Mesenchymal stem cell (in vitro differentiated cells and primary cell): ENCODE data around the gene ARHGAP18.

Experiments used
- DNase-seq: peaks from one replicate; pipeline ENCODE4 v3.0.0-alpha.2; 2013
- H2AFZ ChIP-seq: one replicate; pipeline ENCODE4 v1.6.1; 2013; ENCODE audit warnings: low read depth, mild to moderate bottlenecking, control low read depth, inconsistent platforms, low read length, moderate library complexity
- H2AK5ac ChIP-seq: 2 replicates; pipeline ENCODE4 v1.6.1; 2013; ENCODE audit warnings: low read length, moderate library complexity, mild to moderate bottlenecking, inconsistent platforms; ENCODE audit not compliant: severe bottlenecking
- H2BK120ac ChIP-seq: one replicate; pipeline ENCODE4 v1.6.1; 2013; ENCODE audit warnings: low read depth, mild to moderate bottlenecking, inconsistent platforms, low read length, moderate library complexity
- H2BK12ac ChIP-seq, 2 experiments: one replicate each; pipeline ENCODE4 v1.6.1; 2013; ENCODE audit warnings: inconsistent platforms in 2 of 2, low read length in 2 of 2, mild to moderate bottlenecking in 2 of 2, moderate library complexity in 2 of 2, control low read depth in 1 of 2
- H2BK15ac ChIP-seq: one replicate; pipeline ENCODE4 v1.6.1; 2013; ENCODE audit warnings: mild to moderate bottlenecking, low read depth, inconsistent platforms; ENCODE audit not compliant: poor library complexity, severe bottlenecking
- H2BK5ac ChIP-seq: 2 replicates; pipeline ENCODE4 v1.6.1; 2013; ENCODE audit warnings: low read depth, mild to moderate bottlenecking, low read length, control low read depth, inconsistent platforms; ENCODE audit not compliant: poor library complexity, severe bottlenecking
- H3K14ac ChIP-seq, 2 experiments: one replicate each; pipeline ENCODE4 v1.6.1; 2013; ENCODE audit warnings: inconsistent platforms in 2 of 2, low read length in 2 of 2, control low read depth in 1 of 2, mild to moderate bottlenecking in 1 of 2, moderate library complexity in 1 of 2
- H3K18ac ChIP-seq, 2 experiments: one replicate each; pipeline ENCODE4 v1.6.1; 2013; ENCODE audit warnings: inconsistent platforms in 2 of 2, low read length in 2 of 2, control low read depth in 1 of 2, low read depth in 1 of 2, mild to moderate bottlenecking in 1 of 2
- H3K23ac ChIP-seq, 2 experiments: one replicate each; pipeline ENCODE4 v1.6.1; 2013; ENCODE audit warnings: inconsistent platforms in 2 of 2, low read length in 2 of 2, mild to moderate bottlenecking in 2 of 2, moderate library complexity in 2 of 2, control low read depth in 1 of 2
- H3K27ac ChIP-seq: 2 replicates; pipeline ENCODE4 v1.5.1; 2013; ENCODE audit warnings: mild to moderate bottlenecking, moderate library complexity, low read length, control low read depth, inconsistent platforms; ENCODE audit not compliant: poor library complexity, severe bottlenecking
- H3K27me3 ChIP-seq, 2 experiments: 2 replicates each; pipeline versions ENCODE4 v1.6.1 to v1.7.0; 2013; ENCODE audit warnings: low read length in 2 of 2, mild to moderate bottlenecking in 2 of 2, moderate library complexity in 2 of 2, control low read depth in 1 of 2, inconsistent platforms in 1 of 2; ENCODE audit not compliant: control insufficient read depth in 1 of 2, insufficient read depth in 1 of 2
- H3K36me3 ChIP-seq, 2 experiments: 2 replicates each; pipeline versions ENCODE4 v1.6.1 to v1.7.0; 2013; ENCODE audit warnings: low read length in 2 of 2, control low read depth in 1 of 2, inconsistent platforms in 1 of 2, low read depth in 1 of 2, mild to moderate bottlenecking in 1 of 2; ENCODE audit not compliant: insufficient read depth in 2 of 2, control insufficient read depth in 1 of 2
- H3K4ac ChIP-seq, 2 experiments: one replicate each; pipeline ENCODE4 v1.6.1; 2013; ENCODE audit warnings: inconsistent platforms in 2 of 2, low read length in 2 of 2, mild to moderate bottlenecking in 2 of 2, moderate library complexity in 2 of 2, control low read depth in 1 of 2, low read depth in 1 of 2
- H3K4me1 ChIP-seq: 2 replicates; pipeline ENCODE4 v1.6.1; 2013; ENCODE audit warnings: low read depth, low read length, control low read depth; ENCODE audit not compliant: control insufficient read depth, insufficient read depth
- H3K4me2 ChIP-seq: 2 replicates; pipeline ENCODE4 v1.6.1; 2013; ENCODE audit warnings: low read length, mild to moderate bottlenecking, inconsistent platforms; ENCODE audit not compliant: poor library complexity, severe bottlenecking
- H3K4me3 ChIP-seq, 2 experiments: 2 replicates each; pipeline versions ENCODE4 v1.5.1 to v1.7.0; 2013; ENCODE audit warnings: low read length in 2 of 2, mild to moderate bottlenecking in 2 of 2, control low read depth in 1 of 2, low read depth in 1 of 2; ENCODE audit not compliant: insufficient read depth in 1 of 2
- H3K79me1 ChIP-seq: replicated peaks from 2 replicates; pipeline ENCODE4 v1.6.1; 2013; ENCODE audit warnings: mild to moderate bottlenecking, control low read depth, low read length, inconsistent platforms; ENCODE audit not compliant: poor library complexity, severe bottlenecking
- H3K9ac ChIP-seq: 2 replicates; pipeline ENCODE4 v1.7.0; 2013; ENCODE audit warnings: mild to moderate bottlenecking, low read length, moderate library complexity
- H3K9me3 ChIP-seq: 2 replicates; pipeline ENCODE4 v1.7.0; 2013; ENCODE audit warnings: mild to moderate bottlenecking, low read length; ENCODE audit not compliant: control insufficient read depth
- H4K8ac ChIP-seq: one replicate; pipeline ENCODE4 v1.6.1; 2013; ENCODE audit warnings: inconsistent platforms, mild to moderate bottlenecking, low read length, moderate library complexity
- H4K91ac ChIP-seq: one replicate; pipeline ENCODE4 v1.6.1; 2013; ENCODE audit warnings: mild to moderate bottlenecking, low read length, inconsistent platforms
- WGBS: methylation state at CpG from one replicate; pipeline ENCODE4 v1.1.7; 2013; ENCODE audit warnings: mixed read lengths; 5-methylcytosine and 5-hydroxymethylcytosine counted together

Gene ARHGAP18

GRCh38 chr6:129544892-129545612, 164.9 kb downstream of the ARHGAP18 start:
- Histone ChIP-seq H3K4me1 (peaks cover 2% of the 10 kb centered on the region), H3K4me2 (no peak overlapping the region), H2AFZ (no peak overlapping the region), H3K27ac (no peak overlapping the region), H2BK15ac (no peak overlapping the region), H2BK120ac (no peak overlapping the region), H2AK5ac (no peak overlapping the region), H3K36me3 (peaks cover 6 to 28% of the 10 kb centered on the region in 2 experiments), H3K23ac (no peak overlapping the region), H4K91ac (no peak overlapping the region), H3K79me1 (peaks cover 3% of the 10 kb centered on the region), H3K18ac (no peak overlapping the region), H3K9me3 (no peaks in the 10 kb centered on the region), H4K8ac (no peak overlapping the region), H3K27me3 (no peaks in the 10 kb centered on the region), H3K4ac (no peak overlapping the region), H3K4me3 (no peak overlapping the region), H3K14ac (no peak overlapping the region), H2BK12ac (no peak overlapping the region), H2BK5ac (no peak overlapping the region), H3K9ac (no peak overlapping the region)
- no peak for DNase-seq
- WGBS = 99% methylated on average over 7 of the region's 8 CpGs

DNA sequence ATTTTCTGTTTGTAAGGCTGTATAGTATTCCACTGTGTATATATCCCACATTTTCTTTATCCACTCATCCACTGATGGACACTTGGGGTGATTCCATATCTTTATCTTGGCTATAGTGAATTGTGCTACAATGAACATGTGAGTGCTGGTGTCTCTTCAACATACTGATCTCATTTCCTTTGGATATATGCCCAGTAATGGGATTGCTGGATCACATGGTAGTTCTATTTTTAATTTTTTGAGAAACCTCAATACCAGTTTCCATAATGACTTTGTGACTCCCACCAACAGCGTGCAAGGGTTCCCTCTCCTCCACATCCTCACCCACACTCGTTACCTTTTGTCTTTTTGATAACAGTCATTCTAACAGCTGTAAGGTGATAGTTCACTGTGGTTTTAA, 166.0 kb downstream of the ARHGAP18 start:
- no peaks in the 10 kb centered on the region for H3K9me3 ChIP-seq
- no peak overlapping the region for H2BK120ac ChIP-seq
- 100% methylated on average over 2 of the region's 2 CpGs for WGBS
- no peak overlapping the region for H3K23ac ChIP-seq
- no peak overlapping the region for H3K18ac ChIP-seq
- H3K4me3 ChIP-seq = no peak overlapping the region
- H2BK15ac ChIP-seq = no peak overlapping the region
- no peak overlapping the region for H3K9ac ChIP-seq
- no peak for DNase-seq
- no peaks in the 10 kb centered on the region for H3K27me3 ChIP-seq
- H2BK5ac ChIP-seq = no peak overlapping the region
- H3K36me3 ChIP-seq = peaks cover 11 to 35% of the 10 kb centered on the region in 2 experiments
- H3K4ac ChIP-seq = no peak overlapping the region
- H4K8ac ChIP-seq = no peak overlapping the region
- H3K4me1 ChIP-seq = peaks cover 2% of the 10 kb centered on the region
- no peak overlapping the region for H2AK5ac ChIP-seq
- H2AFZ ChIP-seq = no peak overlapping the region
- no peak overlapping the region for H3K14ac ChIP-seq
- H3K4me2 ChIP-seq = no peak overlapping the region
- H2BK12ac ChIP-seq = no peak overlapping the region
- no peak overlapping the region for H3K27ac ChIP-seq
- no peak overlapping the region for H4K91ac ChIP-seq
- H3K79me1 ChIP-seq = peaks cover 3% of the 10 kb centered on the region

DNA sequence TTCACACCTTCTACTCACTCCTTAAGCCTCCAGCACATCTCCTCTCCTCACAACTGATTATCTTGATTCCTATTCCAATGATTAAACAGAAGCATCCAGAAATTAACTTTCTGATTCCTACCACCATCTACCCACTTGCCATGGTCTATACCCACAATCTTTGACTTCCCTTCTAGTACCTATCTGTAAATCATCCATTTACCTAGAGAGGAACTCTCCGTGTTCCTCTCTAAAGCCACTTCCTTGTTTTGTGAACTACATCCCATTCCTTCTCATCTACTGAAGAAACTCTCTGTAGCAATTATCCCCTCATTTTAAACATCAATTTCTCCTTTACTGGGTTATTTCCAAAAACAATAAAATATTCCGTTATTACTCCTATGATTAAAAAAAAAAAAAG, 167.3 kb downstream of the ARHGAP18 start:
- Histone ChIP-seq H3K4me1 (peaks cover 2% of the 10 kb centered on the region), H4K8ac (no peak overlapping the region), H3K4me3 (no peak overlapping the region), H2BK5ac (no peak overlapping the region), H3K4ac (no peak overlapping the region), H3K36me3 (peaks cover 17 to 42% of the 10 kb centered on the region in 2 experiments), H2AK5ac (no peak overlapping the region), H3K79me1 (peaks cover 3% of the 10 kb centered on the region), H3K9ac (no peak overlapping the region), H3K4me2 (no peak overlapping the region), H3K23ac (no peak overlapping the region), H2BK120ac (no peak overlapping the region), H3K14ac (no peak overlapping the region), H3K27ac (no peak overlapping the region), H2AFZ (no peak overlapping the region), H2BK12ac (no peak overlapping the region), H3K18ac (no peak overlapping the region), H3K9me3 (no peaks in the 10 kb centered on the region), H3K27me3 (no peaks in the 10 kb centered on the region), H2BK15ac (no peak overlapping the region), H4K91ac (no peak overlapping the region)
- 97% methylated on average over 2 of the region's 2 CpGs for WGBS
- DNase-seq = no peak

GRCh38 chr6:129539032-129539431, 170.9 kb downstream of the ARHGAP18 start:
- Histone ChIP-seq H3K14ac (no peak overlapping the region), H3K9ac (no peak overlapping the region)

More at GRCh38 chr6:129539032-129539431, 170.9 kb downstream of the ARHGAP18 start:
- no peak overlapping the region for H4K8ac ChIP-seq
- no peak overlapping the region for H2BK15ac ChIP-seq
- H3K4me1 ChIP-seq = no peaks in the 10 kb centered on the region
- no peak overlapping the region for H3K27ac ChIP-seq
- no peak overlapping the region for H3K23ac ChIP-seq
- H3K4me2 ChIP-seq = no peak overlapping the region
- peaks cover 3% of the 10 kb centered on the region for H3K79me1 ChIP-seq
- H2BK120ac ChIP-seq = no peak overlapping the region
- H2AK5ac ChIP-seq = no peak overlapping the region
- H2AFZ ChIP-seq = no peak overlapping the region
- H2BK5ac ChIP-seq = no peak overlapping the region
- 100% methylated on average over 1 of the region's 2 CpGs for WGBS
- H3K36me3 ChIP-seq = peaks cover 11 to 30% of the 10 kb centered on the region in 2 experiments
- H2BK12ac ChIP-seq = no peak overlapping the region
- no peak overlapping the region for H4K91ac ChIP-seq
- no peak overlapping the region for H3K18ac ChIP-seq
- H3K9me3 ChIP-seq = no peaks in the 10 kb centered on the region
- no peak overlapping the region for H3K4ac ChIP-seq
- DNase-seq = no peak
- H3K27me3 ChIP-seq = no peaks in the 10 kb centered on the region
- no peak overlapping the region for H3K4me3 ChIP-seq
